CD4-positive, alpha-beta T cell treated with Interleukin-12 subunit alpha and Interleukin-12 subunit beta, for 1 hour (primary cell): ENCODE measurements around the gene VPS37D.
"Not testable (repeated sequence)": the region's sequence is repeated elsewhere in the genome, so short reads cannot be mapped to it uniquely, and the experiment has no call there.

Experiments used
- DNase-seq: peaks from one replicate; pipeline ENCODE4 v3.0.0-alpha.2; 2020

VPS37D gene

GRCh38 chr7:73667344-73668102 is at the start of gene VPS37D:
VPS37D (plus strand) TSS chr7:73667831; CDS start chr7:73667959, 128 bp downstream.
- DNase-seq, result peak; percentile 94

GRCh38 chr7:73618538-73618937 is 49.1 kb upstream of the VPS37D start:
- no peak for DNase-seq

- not testable (repeated sequence) for DNase-seq
Measured at GRCh38 chr7:73619394-73619793, 48.2 kb upstream of the VPS37D start.

GRCh38 chr7:73621168-73622063 is 46.2 kb upstream of the VPS37D start:
- DNase-seq, result no peak

GRCh38 chr7:73622527-73622908 is 45.1 kb upstream of the VPS37D start:
- DNase-seq, result no peak

GRCh38 chr7:73622909-73623797 is 44.5 kb upstream of the VPS37D start:
- no peak for DNase-seq

GRCh38 chr7:73623798-73624668 is 43.6 kb upstream of the VPS37D start, which contains the start of gene MLXIPL:
MLXIPL (minus strand) TSS chr7:73624522; CDS start chr7:73624492, 30 bp downstream.
- peak; percentile 46 for DNase-seq

GRCh38 chr7:73624669-73625001 is 43.0 kb upstream of the VPS37D start:
- no peak for DNase-seq

GRCh38 chr7:73625276-73625675 is 42.4 kb upstream of the VPS37D start:
- DNase-seq, result no peak

GRCh38 chr7:73626814-73627213 is 40.8 kb upstream of the VPS37D start:
- no peak for DNase-seq

- DNase-seq, result no peak
Measured at GRCh38 chr7:73628504-73628903, 39.1 kb upstream of the VPS37D start.

- DNase-seq, result no peak
Measured at GRCh38 chr7:73631558-73631957, 36.1 kb upstream of the VPS37D start.

GRCh38 chr7:73633323-73633722 is 34.3 kb upstream of the VPS37D start:
- DNase-seq, result no peak

GRCh38 chr7:73633844-73634243 is 33.8 kb upstream of the VPS37D start:
- no peak for DNase-seq

- no peak for DNase-seq
Measured at GRCh38 chr7:73635428-73636200, 32.0 kb upstream of the VPS37D start.

- DNase-seq, result no peak
Measured at GRCh38 chr7:73638911-73639310, 28.7 kb upstream of the VPS37D start.

- no peak for DNase-seq
Measured at GRCh38 chr7:73642834-73643233, 24.8 kb upstream of the VPS37D start.

- no peak for DNase-seq
Measured at GRCh38 chr7:73644688-73645286, 22.8 kb upstream of the VPS37D start.

- DNase-seq, result no peak
Measured at GRCh38 chr7:73645643-73646174, 21.9 kb upstream of the VPS37D start.
